Adrenal gland (tissue), 12 donors: ENCODE data around the gene GRIN3B. TPM values are rescaled to one million over a fixed set of nuclear protein-coding genes. Genes with fewer than 3 reads are reported as not detected.

ENCODE experiments used
- DNase-seq, 7 donors: peaks; one replicate each; pipeline ENCODE4 v3.0.0-alpha.2; 2019 to 2020
- H3K27ac ChIP-seq, 5 donors: fragments of 200-600 bp; sonication (generic) in 4 of 5; 1 replicate in 3 of 5; 2 replicates in 2 of 5; pipeline versions ENCODE4 v1.5.1 to v1.8.0; 2016 to 2020; ENCODE audit warnings: mild to moderate bottlenecking in 1 of 5
- H3K27me3 ChIP-seq: fragments of 200-600 bp; 2 replicates; pipeline ENCODE4 v1.8.0; 2021
- H3K36me3 ChIP-seq, 2 donors: fragments of 200-600 bp; replicated peaks in 1 of 2; 1 replicate in 1 of 2; 2 replicates in 1 of 2; pipeline versions ENCODE4 v1.5.1 to v1.8.0; 2018 to 2022
- H3K4me1 ChIP-seq, 2 donors: fragments of 200-600 bp; replicated peaks in 1 of 2; 1 replicate in 1 of 2; 2 replicates in 1 of 2; pipeline versions ENCODE4 v1.5.1 to v1.8.0; 2018 to 2021
- H3K4me3 ChIP-seq, 4 donors: fragments of 200-600 bp; sonication (generic) in 3 of 4; one replicate each; pipeline ENCODE4 v1.5.1; 2016 to 2018
- H3K9me3 ChIP-seq, 3 donors: fragments of 200-600 bp; sonication (generic) in 1 of 3; replicated peaks in 1 of 3; 1 replicate in 2 of 3; 2 replicates in 1 of 3; pipeline versions ENCODE4 v1.5.1 to v1.8.0; 2016 to 2021
- POLR2A ChIP-seq, 2 donors: fragments of 450-650 bp; IDR thresholded peaks; one replicate each; pipeline ENCODE4 v1.6.1; 2017; ENCODE audit warnings: antibody characterized with exemption in 2 of 2, mild to moderate bottlenecking in 2 of 2, moderate library complexity in 1 of 2
- WGBS, 4 donors: extraction: QIAGEN DNeasy Blood & Tissue Kit in 2 of 4; methylation state at CpG; one replicate each; pipeline versions ENCODE4 v1.1.5 to v1.1.7; 2013 to 2017; 5-methylcytosine and 5-hydroxymethylcytosine counted together
- intact Hi-C, 2 donors: fragments of 100-400 bp; cut with DNase I; formaldehyde crosslinking; loops; one replicate each; pipeline versions ENCODE4 v1.14.1 to v1.15.0; 2022 to 2023
- polyA plus RNA-seq, 3 donors: library from polyadenylated mRNA; stranded (reverse); fragments of 200-250 nt in 2 of 3; fragments of 350-450 nt in 1 of 3; fragmentation: Illumina TruSeq in 1 of 3; extraction: RNeasy Lipid Tissue Mini Kit (QIAGEN cat#74804) in 1 of 3; gene quantifications; one replicate each; pipeline ENCODE4 v1.2.3, GENCODE V29; 2013 to 2014
- total RNA-seq, 9 donors: library from RNA; depleted of rRNA in 4 of 9; stranded (reverse); fragments of >200 nt in 4 of 9; fragments of 120-200 nt in 1 of 9; fragmentation: NEBNext Ultra II Directional in 1 of 9; extraction: Animal tissue kit (Norgen Biotek cat#: 25700) in 1 of 9; gene quantifications; one replicate each; pipeline versions ENCODE4 v1.1.0 to v1.2.4, GENCODE V29; 2013 to 2023
- TF ChIP-seq, protein P1 (sequence below), 6 experiments: fragments of 450-650 bp in 4 of 6; fragments of 200-600 bp in 2 of 6; sonication (generic) in 1 of 6; IDR thresholded peaks; 1 replicate in 5 of 6; 2 replicates in 1 of 6; pipeline versions ENCODE4 v1.5.1 to v1.8.0; 2016 to 2021; ENCODE audit warnings: antibody characterized with exemption in 6 of 6, mild to moderate bottlenecking in 2 of 6, moderate library complexity in 1 of 6
- donor health status: healthy with polysubstance abuse.
- donor health status: Bipolar disorder and iron deficiency.
- donor health status: DM: yes; HTN: yes; CAD: no.
- donor health status: DM: no; HTN: no; CAD: no.
- donor health status: DM: no; HTN: no; CAD: no.
- donor health status: DM: yes; HTN: yes; CAD: no.

The GRIN3B gene
- total and polyA plus RNA-seq, 12 donors: 0.08 to 0.24 (median 0.16) TPM; not detected in 8

DNA sequence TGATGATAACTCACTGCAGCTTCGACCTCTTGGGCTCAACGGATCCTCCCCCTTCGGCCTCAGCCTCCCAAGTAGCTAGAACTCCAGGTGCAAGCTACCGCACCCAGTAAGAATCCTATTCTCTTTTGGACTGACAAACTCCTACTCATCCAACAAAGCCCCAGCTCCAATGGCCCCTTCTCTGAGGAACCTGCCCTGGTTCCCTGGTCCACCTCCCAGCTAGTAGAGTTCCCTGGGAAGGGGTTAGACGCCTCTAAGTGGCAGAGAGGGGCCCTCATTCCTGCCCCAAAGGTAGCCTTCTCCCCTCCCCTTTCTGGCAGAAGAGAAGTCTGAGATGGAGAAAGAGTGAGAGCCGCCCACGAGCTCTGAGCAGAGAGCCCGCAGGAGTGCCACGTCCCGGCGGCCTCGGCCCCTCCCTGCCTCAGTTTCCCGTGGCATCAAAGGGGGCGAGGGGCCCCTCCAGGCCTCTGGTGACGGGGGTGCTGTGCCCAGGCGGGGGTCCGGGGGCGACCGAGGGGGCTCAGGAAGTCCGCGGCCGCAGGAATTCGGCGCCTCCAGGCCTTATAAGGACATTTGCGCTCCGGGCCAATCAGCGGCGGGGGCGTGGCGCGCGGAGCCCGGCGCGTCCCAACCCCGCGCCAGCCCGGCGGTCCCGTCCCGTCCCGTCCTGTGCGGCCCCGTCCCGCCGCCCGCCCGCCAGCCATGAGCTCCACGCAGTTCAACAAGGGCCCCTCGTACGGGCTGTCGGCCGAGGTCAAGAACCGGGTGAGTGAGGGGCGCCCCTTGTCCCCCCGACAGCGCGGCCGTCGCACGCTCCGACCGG lies 26.0 kb downstream of the GRIN3B start, which contains the start of gene CNN2:
Gene CNN2 (plus strand): TSS at position 649 of the 823 bp plus-strand sequence. CDS start 54 bp downstream, at position 703.
- peaks cover 0 to 13% of the 10 kb centered on the region in 2 donors for H3K4me1 ChIP-seq
- intact Hi-C loops: no loop called here

DNA sequence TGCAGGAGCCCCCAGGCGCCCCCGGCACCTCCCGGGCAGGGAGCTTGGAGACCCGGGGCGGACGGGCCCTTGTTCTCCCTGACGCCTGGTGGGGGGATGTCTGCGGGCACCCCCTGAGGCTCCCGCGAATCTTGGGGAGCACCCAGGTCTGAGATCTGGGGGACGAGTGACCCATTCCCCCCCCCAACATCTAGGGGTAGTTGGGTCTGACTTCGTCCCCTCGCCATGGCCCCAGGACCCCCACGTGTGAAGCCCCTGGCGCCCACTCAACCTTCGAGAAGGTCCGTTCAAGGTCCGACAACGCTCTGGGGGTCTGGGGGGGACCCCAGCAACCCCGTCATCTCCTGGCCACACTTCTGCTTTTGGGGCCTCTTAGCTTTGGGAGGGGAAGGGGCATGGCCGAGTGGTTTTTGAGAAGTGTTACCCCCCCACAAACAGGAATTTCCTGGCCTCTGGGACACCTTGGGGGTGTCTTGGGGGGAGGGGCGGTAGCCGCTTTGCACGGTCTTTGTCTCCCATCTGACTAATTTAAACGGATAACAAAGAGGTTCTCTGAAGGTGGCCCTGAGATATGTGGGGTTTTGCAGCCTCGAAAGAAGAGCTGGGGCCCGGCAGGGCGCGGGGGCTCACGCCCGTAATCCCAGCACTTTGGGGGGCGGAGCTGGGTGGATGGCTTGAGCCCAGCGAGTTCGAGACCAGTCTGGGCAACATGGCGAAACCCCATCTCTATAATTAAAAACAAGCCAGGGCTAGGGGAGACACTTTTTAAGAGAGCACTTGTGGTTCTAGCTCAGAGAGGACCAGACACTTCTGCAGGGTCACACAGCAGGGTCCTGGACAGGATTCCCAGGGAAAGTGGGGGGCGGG lies 26.8 kb downstream of the GRIN3B start:
- peaks cover 0 to 13% of the 10 kb centered on the region in 2 donors for H3K4me1 ChIP-seq
- H3K36me3 ChIP-seq: peaks cover 0 to under 1% of the 10 kb centered on the region in 2 donors
- DNase-seq: no peak
- no peaks in the 10 kb centered on the region for H3K27me3 ChIP-seq
- peak overlapping the region in 3 of 5 donors; percentile 74 to 92 (median 87) for H3K27ac ChIP-seq
- intact Hi-C loops: no loop called here
- WGBS, 4 donors: 3 to 12% (median 7%) methylated on average over 9 to 36 of the region's 36 CpGs
- no peaks in the 10 kb centered on the region for H3K9me3 ChIP-seq
- H3K4me3 ChIP-seq: peak overlapping the region in 2 of 4 donors; percentile 14 to 68
- TF ChIP-seq POLR2A (IDR thresholded peaks at IDR 0.05): no peak
- TF ChIP-seq, protein P1, sequence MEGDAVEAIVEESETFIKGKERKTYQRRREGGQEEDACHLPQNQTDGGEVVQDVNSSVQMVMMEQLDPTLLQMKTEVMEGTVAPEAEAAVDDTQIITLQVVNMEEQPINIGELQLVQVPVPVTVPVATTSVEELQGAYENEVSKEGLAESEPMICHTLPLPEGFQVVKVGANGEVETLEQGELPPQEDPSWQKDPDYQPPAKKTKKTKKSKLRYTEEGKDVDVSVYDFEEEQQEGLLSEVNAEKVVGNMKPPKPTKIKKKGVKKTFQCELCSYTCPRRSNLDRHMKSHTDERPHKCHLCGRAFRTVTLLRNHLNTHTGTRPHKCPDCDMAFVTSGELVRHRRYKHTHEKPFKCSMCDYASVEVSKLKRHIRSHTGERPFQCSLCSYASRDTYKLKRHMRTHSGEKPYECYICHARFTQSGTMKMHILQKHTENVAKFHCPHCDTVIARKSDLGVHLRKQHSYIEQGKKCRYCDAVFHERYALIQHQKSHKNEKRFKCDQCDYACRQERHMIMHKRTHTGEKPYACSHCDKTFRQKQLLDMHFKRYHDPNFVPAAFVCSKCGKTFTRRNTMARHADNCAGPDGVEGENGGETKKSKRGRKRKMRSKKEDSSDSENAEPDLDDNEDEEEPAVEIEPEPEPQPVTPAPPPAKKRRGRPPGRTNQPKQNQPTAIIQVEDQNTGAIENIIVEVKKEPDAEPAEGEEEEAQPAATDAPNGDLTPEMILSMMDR (IDR thresholded peaks at IDR 0.05): no peak

More for the DNA sequence above, 26.0 kb downstream of the GRIN3B start, which contains the start of gene CNN2:
- WGBS, 4 donors: 4 to 37% (median 9%) methylated on average over 8 to 63 of the region's 63 CpGs
- peak; percentile 57 to 80 (median 72) for DNase-seq
- peak within 1 kb of the TSS in 3 of 5 donors; percentile 74 to 92 (median 87) for H3K27ac ChIP-seq
- peak; percentile 58 to 61 for TF ChIP-seq POLR2A (IDR thresholded peaks at IDR 0.05)
- TF ChIP-seq, protein P1 (IDR thresholded peaks at IDR 0.05): no peak
- no peaks in the 10 kb centered on the region for H3K9me3 ChIP-seq
- no peaks in the 10 kb centered on the region for H3K27me3 ChIP-seq
- H3K4me3 ChIP-seq: peak within 1 kb of the TSS in 2 of 4 donors; percentile 14 to 68
- H3K36me3 ChIP-seq: no peaks in the 10 kb centered on the region

DNA sequence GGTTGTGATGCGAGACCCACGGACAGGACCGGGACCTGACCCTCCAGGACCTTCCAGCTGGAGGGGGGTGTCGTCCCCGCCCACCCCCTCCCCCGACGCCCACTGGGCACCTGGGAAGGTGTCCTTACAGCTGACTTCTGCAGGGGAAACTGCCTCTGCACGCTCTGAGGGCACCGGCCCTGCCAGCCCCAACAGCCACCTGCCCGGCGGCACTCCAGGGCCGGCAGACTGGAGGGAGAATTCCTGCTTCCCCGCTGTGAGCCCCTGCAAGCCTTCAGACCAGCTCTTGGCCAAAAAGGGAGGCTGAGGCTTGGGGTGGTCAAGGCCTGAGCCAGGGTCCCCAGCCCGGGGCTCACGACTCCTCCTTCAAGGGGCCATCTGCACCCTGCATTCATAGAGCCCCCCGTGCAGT lies 27.4 kb downstream of the GRIN3B start:
- no peaks in the 10 kb centered on the region for H3K9me3 ChIP-seq
- 7 to 28% (median 19%) methylated on average over 3 to 16 of the region's 16 CpGs for WGBS, 4 donors
- H3K36me3 ChIP-seq: peaks cover 0 to 7% of the 10 kb centered on the region in 2 donors
- no peaks in the 10 kb centered on the region for H3K27me3 ChIP-seq
- H3K27ac ChIP-seq: peak overlapping the region in 4 of 5 donors; percentile 35 to 92 (median 66)
- TF ChIP-seq POLR2A (IDR thresholded peaks at IDR 0.05): no peak
- TF ChIP-seq, protein P1 (IDR thresholded peaks at IDR 0.05): no peak
- DNase-seq: no peak
- peaks cover 0 to 13% of the 10 kb centered on the region in 2 donors for H3K4me1 ChIP-seq
- intact Hi-C loops: no loop called here
- peak overlapping the region in 2 of 4 donors; percentile 14 to 68 for H3K4me3 ChIP-seq
